Ramos (cell line): ENCODE data around the gene MLXIPL.
"Not testable (repeated sequence)": the region's sequence is repeated elsewhere in the genome, so short reads cannot be mapped to it uniquely, and the experiment has no call there.

Experiments
- in situ Hi-C: fragments of 300-500 bp; cut with MboI; formaldehyde crosslinking; loops from one replicate; pipeline ENCODE4 v1.14.3; 2022; ENCODE audit warnings: low sequenced_read_pairs; ENCODE audit not compliant: unreplicated experiment

The MLXIPL gene

GRCh38 chr7:73557397-73558257, 66.7 kb downstream of the MLXIPL start, which contains the start of gene BCL7B:
TSS of gene BCL7B (minus strand) at chr7:73557690. CDS start at chr7:73557578, 112 bp downstream.
- in situ Hi-C loops, result no loop called here

- in situ Hi-C loops, result no loop called here
Observed at GRCh38 chr7:73557108-73557396, 67.3 kb downstream of the MLXIPL start.

- in situ Hi-C loops, result no loop called here
Observed at GRCh38 chr7:73556208-73557107, 67.9 kb downstream of the MLXIPL start.

GRCh38 chr7:73555411-73555982, 68.8 kb downstream of the MLXIPL start:
- in situ Hi-C loops, result no loop called here

GRCh38 chr7:73550093-73550492, 74.2 kb downstream of the MLXIPL start:
- in situ Hi-C loops, result not testable (repeated sequence)

- in situ Hi-C loops, result no loop called here
Observed at GRCh38 chr7:73549176-73549575, 75.1 kb downstream of the MLXIPL start.

GRCh38 chr7:73547841-73548240, 76.5 kb downstream of the MLXIPL start:
- in situ Hi-C loops, result no loop called here

- in situ Hi-C loops, result no loop called here
Observed at GRCh38 chr7:73544678-73545077, 79.6 kb downstream of the MLXIPL start.
